ENCODE measurements around the gene TMPRSS7.

- no peak for TF ChIP-seq POLR2A (IDR thresholded peaks at IDR 0.05)
- no peak for TF ChIP-seq POLR2AphosphoS5 (IDR thresholded peaks at IDR 0.05)
- peak; percentile 55 to 82 (median 68) for TF ChIP-seq CTCF (IDR thresholded peaks at IDR 0.05)
Measured at GRCh38 chr3:112013058-112013783, 21.3 kb upstream of the TMPRSS7 start.
